Neural progenitor cell (in vitro differentiated cells): ENCODE measurements around the gene CNGA1.
"Not testable (repeated sequence)": the region's sequence is repeated elsewhere in the genome, so short reads cannot be mapped to it uniquely, and the experiment has no call there.

Source experiments
- CTCF ChIP-seq: fragments of 200-600 bp; sonication (generic); IDR thresholded peaks from 2 replicates; pipeline ENCODE4 v1.5.1; 2017; ENCODE audit warnings: antibody characterized with exemption, mild to moderate bottlenecking
- EZH2 ChIP-seq: fragments of 200-600 bp; sonication (generic); IDR thresholded peaks from 2 replicates; pipeline ENCODE4 v1.6.1; 2017; ENCODE audit warnings: antibody characterized with exemption, mild to moderate bottlenecking, moderate library complexity
- EZH2phosphoT487 ChIP-seq: fragments of 200-600 bp; sonication (generic); IDR thresholded peaks from 2 replicates; pipeline ENCODE4 v1.6.1; 2017; ENCODE audit warnings: antibody characterized with exemption

- TF ChIP-seq EZH2, CTCF, EZH2phosphoT487: not testable (repeated sequence)
Measured at GRCh38 chr4:47922436-47923260, 93.8 kb downstream of the CNGA1 start.
